SK-N-SH (cell line): ENCODE results near the gene KIF13A.
A peak's percentile ranks its signal among the peaks of the same experiment; 100 is the strongest.

Experiments used
- NFIC ChIP-seq: IDR thresholded peaks from 2 replicates; pipeline ENCODE4 v1.4.0; 2012; ENCODE audit warnings: borderline replicate concordance
- NRF1 ChIP-seq: IDR thresholded peaks from 2 replicates; pipeline ENCODE4 v1.6.1; 2012; ENCODE audit warnings: low read depth, mild to moderate bottlenecking, low read length
- YY1 ChIP-seq: IDR thresholded peaks from 2 replicates; pipeline ENCODE4 v1.4.0; 2012; ENCODE audit warnings: low read depth, mild to moderate bottlenecking

DNA sequence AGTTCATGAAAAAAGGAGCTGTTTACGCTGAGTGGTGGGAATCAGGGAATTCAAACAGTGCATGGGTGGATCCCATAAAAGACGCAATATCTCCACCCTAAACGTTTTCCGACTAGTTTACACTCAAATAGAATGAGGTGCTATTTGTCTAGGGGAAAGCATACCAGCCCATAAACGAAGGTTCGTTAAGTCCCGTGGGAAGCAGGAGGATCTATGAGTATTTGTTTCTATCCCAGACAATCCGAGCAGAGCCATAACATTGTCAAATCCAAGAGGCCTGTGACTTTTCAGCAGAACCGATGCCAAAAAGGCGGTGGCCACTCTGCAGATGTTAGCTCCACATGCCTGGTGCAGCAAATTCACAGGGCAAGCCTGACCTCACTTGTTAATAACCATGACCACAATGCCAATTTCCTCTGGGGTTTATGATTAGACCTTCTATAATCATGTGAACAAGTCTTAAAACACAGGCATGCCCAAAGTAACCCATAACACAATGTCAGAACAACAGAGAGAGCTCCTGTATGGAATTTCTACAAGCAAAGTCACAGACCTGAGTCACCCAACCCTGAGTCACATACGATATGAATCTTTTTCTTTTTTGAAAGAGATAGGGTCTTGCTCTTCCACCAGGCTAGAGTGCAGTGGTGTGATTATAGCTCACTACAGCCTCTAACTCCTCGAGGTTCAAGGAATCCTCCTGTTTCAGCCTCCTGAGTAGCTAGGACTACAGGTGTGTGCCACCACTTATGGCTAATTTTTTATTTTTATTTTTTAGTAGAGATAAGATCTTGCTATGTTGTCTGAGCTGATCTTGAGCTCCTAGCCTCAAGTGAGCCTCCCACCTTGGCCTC lies 123.3 kb downstream of the KIF13A start:
- TF ChIP-seq NRF1, result no peak
- peak; percentile 54; the same call in 1 of the 2 replicates for TF ChIP-seq NFIC
- no peak for TF ChIP-seq YY1
